Stimulated activated CD8-positive, alpha-beta memory T cell treated with anti-CD3 and anti-CD28 coated beads, Interleukin-4, amount 100 ng/mL, for 24 hours (primary cell): ENCODE measurements around the gene MACROD1.

ENCODE experiments used
- DNase-seq: peaks from one replicate; pipeline ENCODE4 v3.0.0-alpha.2; 2020; ENCODE audit warnings: low read depth

The MACROD1 gene, protein sequence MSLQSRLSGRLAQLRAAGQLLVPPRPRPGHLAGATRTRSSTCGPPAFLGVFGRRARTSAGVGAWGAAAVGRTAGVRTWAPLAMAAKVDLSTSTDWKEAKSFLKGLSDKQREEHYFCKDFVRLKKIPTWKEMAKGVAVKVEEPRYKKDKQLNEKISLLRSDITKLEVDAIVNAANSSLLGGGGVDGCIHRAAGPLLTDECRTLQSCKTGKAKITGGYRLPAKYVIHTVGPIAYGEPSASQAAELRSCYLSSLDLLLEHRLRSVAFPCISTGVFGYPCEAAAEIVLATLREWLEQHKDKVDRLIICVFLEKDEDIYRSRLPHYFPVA

GRCh38 chr11:64165842-64166635, at the start of gene MACROD1:
TSS of gene MACROD1 (minus strand) at chr11:64166113. CDS start at chr11:64165994, 119 bp downstream.
- peak; percentile 80 for DNase-seq

DNA sequence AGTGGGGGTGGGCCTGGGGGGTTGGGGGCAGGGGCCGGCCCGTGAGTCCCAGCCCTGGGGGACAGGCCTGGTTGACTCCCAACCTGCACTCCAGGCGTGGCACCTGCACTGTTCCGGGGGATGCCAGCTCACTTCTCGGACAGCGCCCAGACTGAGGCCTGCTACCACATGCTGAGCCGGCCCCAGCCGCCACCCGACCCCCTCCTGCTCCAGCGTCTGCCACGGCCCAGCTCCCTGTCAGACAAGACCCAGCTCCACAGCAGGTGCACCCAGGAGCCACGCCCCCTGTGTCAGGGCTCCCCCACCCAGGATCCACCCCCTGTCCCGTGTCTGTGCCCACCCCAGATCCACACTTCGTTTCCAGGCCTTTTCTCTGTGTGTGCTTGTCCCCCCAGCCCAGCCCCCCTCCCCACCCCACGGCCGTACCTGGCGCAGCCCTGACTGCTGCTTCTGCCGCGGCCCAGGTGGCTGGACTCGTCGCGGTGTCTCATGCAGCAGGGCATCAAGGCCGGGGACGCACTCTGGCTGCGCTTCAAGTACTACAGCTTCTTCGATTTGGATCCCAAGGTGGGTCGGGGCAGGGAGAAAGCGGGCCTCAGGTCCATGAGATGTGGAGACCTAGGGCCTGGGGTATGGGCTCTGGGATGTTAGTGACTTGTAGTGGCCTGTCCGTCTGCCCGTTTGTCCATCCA, 45.4 kb upstream of the MACROD1 start:
- DNase-seq, result no peak

- no peak for DNase-seq
Observed at GRCh38 chr11:64210301-64211020, 44.5 kb upstream of the MACROD1 start.

- no peak for DNase-seq
Observed at GRCh38 chr11:64209563-64209843, 43.6 kb upstream of the MACROD1 start.

DNA sequence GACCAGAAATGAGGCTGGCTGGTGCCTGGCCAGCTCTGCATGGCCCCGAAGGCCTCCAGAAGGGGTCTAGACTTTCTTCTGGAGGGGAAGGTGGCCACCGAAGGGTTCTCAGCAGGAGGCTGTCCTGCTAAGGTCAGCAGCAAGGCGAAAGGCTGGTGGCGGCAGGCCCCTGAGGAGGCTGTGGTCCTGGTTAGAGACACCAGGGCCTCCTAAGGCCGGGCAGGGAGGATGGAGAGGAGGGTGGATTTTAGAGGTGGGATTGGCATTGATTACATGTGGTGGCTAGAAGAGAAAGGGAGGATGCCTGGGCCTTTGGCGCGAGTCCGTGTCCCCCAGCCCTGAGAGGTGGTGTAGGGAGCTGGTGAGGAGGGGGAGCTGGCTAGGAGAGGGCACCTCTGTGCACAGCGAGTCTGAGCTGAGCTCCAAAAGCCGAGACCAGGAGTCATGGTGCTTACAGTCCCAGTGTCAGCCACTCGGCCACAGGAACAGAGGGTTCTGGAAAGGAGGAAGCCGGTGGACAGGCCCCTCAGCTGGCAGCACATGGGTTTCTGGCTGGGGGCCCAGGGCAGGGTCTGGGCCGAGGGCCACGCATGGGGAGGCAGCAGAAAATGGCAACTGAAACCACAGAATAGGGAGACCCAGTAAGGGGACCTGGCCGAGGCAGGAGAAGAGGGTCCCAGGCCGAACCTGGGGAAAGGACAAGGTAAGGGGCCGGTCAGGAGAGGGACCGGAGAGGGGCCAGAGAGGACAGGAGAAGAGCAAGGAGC, 43.1 kb upstream of the MACROD1 start:
- DNase-seq, result no peak

GRCh38 chr11:64208086-64208795, 42.3 kb upstream of the MACROD1 start:
- DNase-seq, result no peak

DNA sequence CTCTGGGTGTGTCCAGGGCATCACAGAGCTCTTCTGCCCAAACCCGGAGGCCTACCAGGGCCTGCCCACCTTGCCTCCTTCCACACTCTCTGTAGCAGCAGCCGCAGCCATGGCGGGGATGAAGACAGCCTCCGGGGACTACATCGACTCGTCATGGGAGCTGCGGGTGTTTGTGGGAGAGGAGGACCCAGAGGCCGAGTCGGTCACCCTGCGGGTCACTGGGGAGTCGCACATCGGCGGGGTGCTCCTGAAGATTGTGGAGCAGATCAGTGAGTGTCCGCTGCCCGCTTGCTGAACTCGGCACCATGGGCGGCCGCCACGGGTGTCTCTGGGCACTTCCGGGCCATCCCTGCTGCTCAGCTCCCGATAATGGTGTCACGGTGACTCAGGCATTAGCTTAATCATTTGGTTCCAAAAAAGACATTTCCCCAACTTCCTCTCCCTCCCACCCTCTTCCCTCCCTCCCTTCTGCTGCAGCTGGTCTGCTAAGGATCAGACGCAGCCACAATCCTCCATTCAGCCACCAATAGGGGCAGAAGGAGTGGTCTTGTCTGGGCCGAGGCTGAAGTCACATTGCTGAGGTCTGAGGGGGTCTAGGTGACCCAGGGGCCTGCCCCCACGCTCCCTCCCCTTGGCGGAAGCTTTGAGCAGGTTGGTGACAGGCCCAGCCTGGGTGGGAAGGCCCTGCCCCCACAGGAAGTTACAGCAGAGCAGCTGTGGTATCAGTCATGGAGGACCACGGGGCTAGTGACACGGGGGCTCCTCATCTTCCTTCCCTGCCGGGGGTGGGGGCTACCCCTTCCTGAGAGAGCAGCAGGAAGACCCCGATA, 41.6 kb upstream of the MACROD1 start:
- peak; percentile 81 for DNase-seq

DNA sequence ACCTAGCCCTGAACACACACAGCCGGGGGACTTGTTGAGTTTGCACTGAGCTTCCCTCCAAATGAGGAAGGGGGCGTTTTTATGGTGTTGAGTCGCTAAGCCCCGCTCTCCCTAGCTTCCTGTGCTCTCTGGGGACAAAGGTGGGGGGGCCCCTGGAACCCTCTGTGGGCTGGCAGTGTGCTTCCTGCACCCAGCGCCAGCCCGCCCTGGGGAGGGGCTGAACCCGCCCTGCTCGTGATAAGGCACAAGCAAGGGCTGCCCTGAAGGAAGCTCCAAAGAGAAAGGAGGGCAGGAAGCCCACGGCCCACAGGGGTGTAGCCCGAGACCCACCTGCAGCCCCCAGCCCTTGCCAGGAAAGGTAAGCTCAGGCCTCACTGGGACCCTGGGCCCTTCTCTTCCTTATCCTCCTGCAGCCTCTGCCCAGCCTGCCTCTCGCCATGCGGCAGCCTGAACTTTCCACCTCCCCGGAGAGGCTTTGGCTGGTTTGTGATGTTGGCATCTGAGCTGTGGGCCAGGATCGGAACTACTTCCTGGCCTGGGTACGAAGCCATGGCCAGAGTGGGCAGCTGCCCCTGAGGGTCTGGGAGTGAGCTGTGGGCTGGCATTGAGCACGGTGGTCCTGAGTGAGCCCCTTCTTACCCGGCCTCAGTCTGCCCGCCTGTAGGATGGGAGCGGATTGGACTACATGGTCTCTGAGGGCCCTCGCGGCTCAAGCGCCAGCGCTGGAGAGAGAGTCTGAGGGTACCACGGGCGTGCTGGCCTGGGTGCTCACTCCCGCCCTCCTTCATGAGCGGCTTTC, 40.7 kb upstream of the MACROD1 start, which contains the start of gene FERMT3:
FERMT3 (plus strand) TSS at position 265 of the 799 bp plus-strand sequence. CDS start 644 bp downstream, outside the sequence.
- peak; percentile 77 for DNase-seq

DNA sequence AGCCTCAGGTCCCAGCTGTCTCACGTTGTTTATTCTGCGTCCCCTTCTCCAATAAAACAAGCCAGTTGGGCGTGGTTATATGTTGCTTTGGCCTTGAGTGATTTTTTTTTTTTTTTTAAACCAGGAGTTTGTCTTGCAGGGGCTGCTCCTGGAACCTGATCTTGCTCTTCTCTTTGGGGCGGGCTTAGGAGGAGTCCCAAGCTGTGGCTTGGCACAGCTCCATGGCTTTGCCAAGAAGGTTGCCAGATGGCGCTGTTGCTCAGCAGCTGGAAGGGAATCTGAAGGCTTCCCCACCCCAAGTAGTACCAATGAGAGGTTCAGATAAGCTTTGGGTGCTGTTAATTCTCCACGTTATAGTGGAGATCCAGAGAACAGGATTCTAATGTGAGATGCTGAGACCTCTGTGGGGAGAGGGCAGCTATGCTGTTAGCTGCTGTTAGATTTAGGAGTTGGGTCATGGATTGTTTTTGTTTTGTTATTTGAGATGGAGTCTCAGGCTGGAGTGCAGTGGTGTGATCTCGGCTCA, 38.6 kb upstream of the MACROD1 start:
- peak; percentile 59 for DNase-seq

- no peak for DNase-seq
Observed at GRCh38 chr11:64204080-64204440, 38.1 kb upstream of the MACROD1 start.

GRCh38 chr11:64203421-64204079, 37.6 kb upstream of the MACROD1 start:
- DNase-seq, result no peak

- DNase-seq, result no peak
Observed at GRCh38 chr11:64202992-64203391, 37.1 kb upstream of the MACROD1 start.

GRCh38 chr11:64201543-64201942, 35.6 kb upstream of the MACROD1 start:
- no peak for DNase-seq

GRCh38 chr11:64198511-64198910, 32.6 kb upstream of the MACROD1 start:
- DNase-seq, result no peak

DNA sequence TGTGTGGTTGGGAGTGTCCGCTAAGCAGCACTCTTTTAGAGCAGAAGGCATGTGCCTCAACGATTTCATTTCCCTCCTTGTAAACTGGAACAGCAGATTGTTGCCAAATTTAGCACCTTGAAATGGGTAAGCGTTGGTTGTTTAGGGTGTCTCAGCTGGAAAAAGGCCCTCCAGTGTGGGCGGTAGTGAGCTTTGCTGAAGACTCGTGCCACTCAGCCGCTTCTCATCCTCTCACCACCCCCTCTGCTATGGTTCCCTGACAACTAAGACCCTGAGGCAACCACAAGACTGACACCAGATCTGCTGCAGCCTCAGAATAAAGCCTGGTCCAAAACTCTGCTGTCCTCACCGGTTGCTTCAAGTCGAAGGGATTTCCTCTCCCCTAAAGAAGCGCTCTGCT, 30.7 kb upstream of the MACROD1 start:
- DNase-seq, result no peak

DNA sequence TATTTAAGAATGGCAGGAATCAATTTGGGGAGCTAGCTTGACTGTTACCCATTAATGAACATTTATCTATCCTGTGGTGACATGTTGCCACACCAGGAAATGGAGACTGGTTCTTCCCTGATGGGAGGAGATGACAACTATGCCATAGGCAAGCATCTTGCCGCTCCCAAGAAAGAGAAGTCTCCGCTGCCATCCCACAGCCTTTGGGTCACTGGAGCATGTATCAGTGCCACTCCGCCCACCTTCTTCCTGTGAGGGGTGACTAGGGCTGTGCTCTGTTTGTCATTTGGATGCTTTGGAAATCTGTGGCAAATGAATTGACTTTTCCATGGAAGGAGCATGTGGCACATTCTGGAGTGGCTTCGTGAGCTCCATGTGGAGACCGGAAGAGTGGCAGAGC, 26.5 kb upstream of the MACROD1 start:
- no peak for DNase-seq

- no peak for DNase-seq
Observed at GRCh38 chr11:64186492-64187165, 20.7 kb upstream of the MACROD1 start.
